BE2C (cell line): ENCODE measurements around the gene FCRLA.
A peak's percentile ranks its signal among the peaks of the same experiment; 100 is the strongest.
"Not testable (repeated sequence)": the region's sequence is repeated elsewhere in the genome, so short reads cannot be mapped to it uniquely, and the experiment has no call there.

Source experiments
- DNase-seq: peaks from one replicate; pipeline ENCODE4 v3.0.0-alpha.2; 2020
- H3K27me3 ChIP-seq: fragments of 250-450 bp; sonication (Bioruptor Pico); 2 replicates; pipeline ENCODE4 v1.5.1; 2020; ENCODE audit warnings: mild to moderate bottlenecking
- H3K36me3 ChIP-seq: fragments of 250-450 bp; sonication (Bioruptor Pico); 2 replicates; pipeline ENCODE4 v1.5.1; 2020; ENCODE audit warnings: mild to moderate bottlenecking
- H3K4me1 ChIP-seq: fragments of 250-450 bp; sonication (Bioruptor Pico); 2 replicates; pipeline ENCODE4 v1.5.1; 2020
- H3K4me3 ChIP-seq: 2 replicates; pipeline ENCODE4 v1.5.1; 2011; ENCODE audit warnings: low read depth, low read length
- H3K9me3 ChIP-seq: fragments of 250-450 bp; sonication (Bioruptor Pico); 2 replicates; pipeline ENCODE4 v1.5.1; 2020
- CTCF ChIP-seq: IDR thresholded peaks from 2 replicates; pipeline ENCODE4 v1.5.1; 2012; ENCODE audit warnings: mild to moderate bottlenecking, low read depth, low read length

FCRLA gene

GRCh38 chr1:161676441-161676840 is 30.6 kb upstream of the FCRLA start:
- Histone ChIP-seq H3K36me3 (no peaks in the 10 kb centered on the region), H3K9me3 (no peaks in the 10 kb centered on the region), H3K4me3 (no peak overlapping the region), H3K4me1 (no peaks in the 10 kb centered on the region), H3K27me3 (peaks cover 18% of the 10 kb centered on the region)
- TF ChIP-seq CTCF: no peak
- no peak for DNase-seq

GRCh38 chr1:161676958-161677689 is 29.9 kb upstream of the FCRLA start:
- H3K27me3 ChIP-seq: peaks cover 25% of the 10 kb centered on the region
- H3K4me3 ChIP-seq: no peak overlapping the region
- no peaks in the 10 kb centered on the region for H3K9me3 ChIP-seq
- no peak for TF ChIP-seq CTCF
- DNase-seq: no peak
- H3K4me1 ChIP-seq: no peaks in the 10 kb centered on the region
- H3K36me3 ChIP-seq: no peaks in the 10 kb centered on the region

GRCh38 chr1:161678500-161678899 is 28.5 kb upstream of the FCRLA start:
- DNase-seq: no peak
- Histone ChIP-seq H3K27me3 (peaks cover 36% of the 10 kb centered on the region), H3K36me3 (no peaks in the 10 kb centered on the region), H3K4me1 (no peaks in the 10 kb centered on the region), H3K9me3 (no peaks in the 10 kb centered on the region), H3K4me3 (no peak overlapping the region)
- TF ChIP-seq CTCF: no peak

- Histone ChIP-seq H3K36me3 (no peaks in the 10 kb centered on the region), H3K9me3 (no peaks in the 10 kb centered on the region; the same call in 1 of the 2 replicates), H3K4me3 (no peak overlapping the region), H3K27me3 (peaks cover 57% of the 10 kb centered on the region), H3K4me1 (no peaks in the 10 kb centered on the region)
- no peak for TF ChIP-seq CTCF
- no peak for DNase-seq
Observed at GRCh38 chr1:161681879-161682278, 25.1 kb upstream of the FCRLA start.

- no peak overlapping the region for H3K4me3 ChIP-seq
- TF ChIP-seq CTCF: no peak
- no peaks in the 10 kb centered on the region; the same call in 1 of the 2 replicates for H3K9me3 ChIP-seq
- H3K27me3 ChIP-seq: peaks cover 24% of the 10 kb centered on the region
- H3K36me3 ChIP-seq: no peaks in the 10 kb centered on the region
- H3K4me1 ChIP-seq: no peaks in the 10 kb centered on the region
- DNase-seq: no peak
Observed at GRCh38 chr1:161688946-161689345, 18.1 kb upstream of the FCRLA start.

- Histone ChIP-seq H3K36me3 (no peaks in the 10 kb centered on the region), H3K4me3 (no peak overlapping the region), H3K9me3 (no peaks in the 10 kb centered on the region; the same call in 1 of the 2 replicates), H3K4me1 (no peaks in the 10 kb centered on the region), H3K27me3 (peaks cover 23% of the 10 kb centered on the region)
- no peak for TF ChIP-seq CTCF
- DNase-seq: no peak
Observed at GRCh38 chr1:161691846-161692245, 15.2 kb upstream of the FCRLA start.

- DNase-seq, H3K36me3 ChIP-seq, H3K4me1 ChIP-seq, H3K9me3 ChIP-seq: not testable (repeated sequence)
- Histone ChIP-seq H3K4me3 (peak overlapping the region; percentile 34), H3K27me3 (peaks cover 23% of the 10 kb centered on the region)
Observed at GRCh38 chr1:161693020-161693712, 13.9 kb upstream of the FCRLA start.

GRCh38 chr1:161698302-161698701 is 8.7 kb upstream of the FCRLA start:
- not testable (repeated sequence) for H3K4me1 ChIP-seq, H3K4me3 ChIP-seq, H3K36me3 ChIP-seq, DNase-seq, H3K9me3 ChIP-seq
- peaks cover 25% of the 10 kb centered on the region for H3K27me3 ChIP-seq
